ENCODE results near the gene MTA2. TPM values are rescaled to one million over a fixed set of nuclear protein-coding genes. Genes with fewer than 3 reads are reported as not detected.

Gene MTA2
- total RNA-seq, 4 donors from 2014 or later: 107 to 125 (median 110) TPM

DNA sequence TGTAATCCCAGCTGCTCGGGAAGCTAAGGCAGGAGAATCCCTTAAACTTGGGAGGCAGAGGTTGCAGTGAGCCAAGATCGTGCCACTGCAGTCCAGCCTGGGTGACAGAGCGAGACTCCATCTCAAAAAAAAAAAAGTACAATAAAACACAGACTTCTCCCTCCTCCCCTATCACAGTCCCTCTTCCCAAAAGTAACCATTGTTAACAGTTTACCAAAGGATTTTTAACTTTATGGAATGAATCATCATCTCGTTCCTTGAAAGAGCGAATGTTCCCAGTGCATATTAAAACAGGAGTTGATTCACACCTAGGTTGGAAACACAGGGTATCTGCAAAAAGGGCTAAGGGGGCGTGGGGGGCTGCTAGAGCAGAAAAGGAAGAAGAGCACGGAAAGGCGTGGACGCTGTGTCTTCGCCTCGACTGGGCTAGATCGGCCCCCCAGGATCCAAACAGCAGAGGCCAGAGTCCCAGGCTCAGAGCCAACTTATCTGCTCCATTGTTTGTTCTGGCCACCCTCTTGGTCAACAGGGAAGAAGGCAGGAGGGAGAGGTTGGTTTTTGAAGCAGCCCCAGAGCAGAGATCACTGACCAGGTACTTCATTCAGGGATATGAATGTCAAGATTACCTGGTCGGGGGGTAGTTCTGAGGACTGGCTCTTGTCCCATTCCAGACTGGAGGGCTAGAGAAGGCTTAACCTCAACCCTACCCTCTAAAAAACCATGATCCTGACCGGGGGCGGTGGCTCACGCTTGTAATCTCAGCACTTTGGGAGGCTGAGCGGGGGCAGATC lies 52.9 kb downstream of the MTA2 start:
- Histone ChIP-seq H3K4me1 (peaks cover 72% of the 10 kb centered on the region), H3K9me3 (no peaks in the 10 kb centered on the region), H3K36me3 (no peaks in the 10 kb centered on the region), H3K27ac (peak overlapping the region; percentile 98), H3K4me3 (peak overlapping the region; percentile 77), H3K27me3 (no peaks in the 10 kb centered on the region)
- no peak for DNase-seq (ENCODE audit: low spot score in 2 of 2)
- TF ChIP-seq POLR2A (IDR thresholded peaks at IDR 0.05) (no peak), POLR2AphosphoS5 (IDR thresholded peaks at IDR 0.05) (no peak), EP300 (IDR thresholded peaks at IDR 0.05) (no peak)
- TF ChIP-seq, protein P1, sequence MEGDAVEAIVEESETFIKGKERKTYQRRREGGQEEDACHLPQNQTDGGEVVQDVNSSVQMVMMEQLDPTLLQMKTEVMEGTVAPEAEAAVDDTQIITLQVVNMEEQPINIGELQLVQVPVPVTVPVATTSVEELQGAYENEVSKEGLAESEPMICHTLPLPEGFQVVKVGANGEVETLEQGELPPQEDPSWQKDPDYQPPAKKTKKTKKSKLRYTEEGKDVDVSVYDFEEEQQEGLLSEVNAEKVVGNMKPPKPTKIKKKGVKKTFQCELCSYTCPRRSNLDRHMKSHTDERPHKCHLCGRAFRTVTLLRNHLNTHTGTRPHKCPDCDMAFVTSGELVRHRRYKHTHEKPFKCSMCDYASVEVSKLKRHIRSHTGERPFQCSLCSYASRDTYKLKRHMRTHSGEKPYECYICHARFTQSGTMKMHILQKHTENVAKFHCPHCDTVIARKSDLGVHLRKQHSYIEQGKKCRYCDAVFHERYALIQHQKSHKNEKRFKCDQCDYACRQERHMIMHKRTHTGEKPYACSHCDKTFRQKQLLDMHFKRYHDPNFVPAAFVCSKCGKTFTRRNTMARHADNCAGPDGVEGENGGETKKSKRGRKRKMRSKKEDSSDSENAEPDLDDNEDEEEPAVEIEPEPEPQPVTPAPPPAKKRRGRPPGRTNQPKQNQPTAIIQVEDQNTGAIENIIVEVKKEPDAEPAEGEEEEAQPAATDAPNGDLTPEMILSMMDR (IDR thresholded peaks at IDR 0.05): no peak
- WGBS: 63% methylated on average over 17 of the region's 17 CpGs

DNA sequence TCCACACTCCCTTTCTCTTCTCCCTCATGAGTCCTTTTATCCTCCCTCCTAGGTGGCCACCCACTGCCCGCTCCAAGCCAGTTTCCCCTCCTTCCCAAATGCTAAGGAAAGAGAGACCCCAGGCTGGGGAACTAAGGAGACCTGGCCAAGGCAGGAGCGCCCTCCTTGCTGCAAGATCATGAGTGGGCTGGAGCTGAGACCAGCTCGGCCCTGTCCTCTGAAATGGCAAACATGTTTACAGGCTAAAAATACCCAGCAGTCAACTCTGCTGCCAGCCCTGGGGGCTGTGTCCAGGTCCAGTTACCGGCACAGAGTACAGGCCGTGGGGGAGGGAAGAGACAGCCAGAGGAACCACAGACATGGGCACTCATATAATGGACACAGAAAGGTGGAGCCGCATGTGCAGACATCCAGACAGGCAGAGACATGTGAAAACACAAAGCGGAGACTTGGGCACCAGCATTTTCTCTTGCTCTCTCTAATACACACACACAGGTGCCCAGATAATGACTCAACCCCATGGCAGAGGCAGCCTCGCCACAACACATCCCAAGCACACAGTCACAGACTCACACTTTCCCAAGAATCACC lies 53.9 kb downstream of the MTA2 start:
- DNase-seq (ENCODE audit: low spot score in 2 of 2): no peak

DNA sequence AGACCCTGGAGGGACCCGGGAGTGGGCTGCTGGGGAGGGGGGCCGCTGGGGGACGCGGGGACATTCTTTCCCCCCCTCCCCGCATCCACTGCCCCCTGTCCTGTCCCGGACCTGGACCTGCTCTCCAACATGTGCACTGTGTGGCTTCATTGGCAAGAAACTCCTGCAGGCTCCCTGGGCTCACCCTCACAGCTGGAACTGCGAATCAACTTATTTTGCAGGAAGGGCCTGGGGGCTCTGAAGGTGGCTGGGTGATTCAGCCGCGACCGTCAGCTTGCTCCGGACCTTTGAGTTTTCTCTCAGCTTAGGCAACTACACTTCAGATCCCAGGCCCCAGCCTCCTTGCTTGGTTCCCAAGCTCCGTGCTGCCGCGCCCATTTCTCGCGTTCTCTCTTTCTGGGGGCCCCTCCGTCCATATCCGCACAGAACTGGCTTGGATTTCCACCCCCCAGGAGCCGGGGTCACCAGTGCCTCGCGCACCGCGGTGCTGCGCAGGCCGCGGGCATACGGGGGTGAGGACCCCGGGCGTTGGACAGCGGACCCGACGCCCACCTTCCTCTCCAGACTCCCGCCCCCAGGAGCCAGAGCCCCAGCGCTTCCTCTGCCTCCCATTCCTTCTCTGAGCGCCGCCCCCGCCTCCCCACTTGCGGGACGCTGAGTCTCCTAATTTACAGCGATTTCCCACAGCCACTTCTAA lies 54.6 kb downstream of the MTA2 start:
- Histone ChIP-seq H3K4me1 (peaks cover 72% of the 10 kb centered on the region), H3K36me3 (no peaks in the 10 kb centered on the region), H3K27me3 (no peaks in the 10 kb centered on the region), H3K4me3 (peak overlapping the region; percentile 77), H3K27ac (peak overlapping the region; percentile 98), H3K9me3 (no peaks in the 10 kb centered on the region)
- DNase-seq (ENCODE audit: low spot score in 2 of 2): peak in 1 of 2 donors; percentile 80
- TF ChIP-seq EP300 (IDR thresholded peaks at IDR 0.05) (no peak), POLR2AphosphoS5 (IDR thresholded peaks at IDR 0.05) (no peak), POLR2A (IDR thresholded peaks at IDR 0.05) (no peak)
- TF ChIP-seq, protein P1 (IDR thresholded peaks at IDR 0.05): no peak
- WGBS: 3% methylated on average over 33 of the region's 40 CpGs

More for the DNA sequence above, 53.9 kb downstream of the MTA2 start:
- H3K27ac ChIP-seq: peak overlapping the region; percentile 98
- H3K9me3 ChIP-seq: no peaks in the 10 kb centered on the region
- peaks cover 72% of the 10 kb centered on the region for H3K4me1 ChIP-seq
- TF ChIP-seq, protein P1 (IDR thresholded peaks at IDR 0.05): no peak
- TF ChIP-seq POLR2AphosphoS5 (IDR thresholded peaks at IDR 0.05) (peak in 2 of 3 donors; percentile 24 to 30), POLR2A (IDR thresholded peaks at IDR 0.05) (no peak), EP300 (IDR thresholded peaks at IDR 0.05) (no peak)
- no peaks in the 10 kb centered on the region for H3K36me3 ChIP-seq
- H3K4me3 ChIP-seq: peak overlapping the region; percentile 77
- no peaks in the 10 kb centered on the region for H3K27me3 ChIP-seq
- 30% methylated on average over 8 of the region's 8 CpGs for WGBS

DNA sequence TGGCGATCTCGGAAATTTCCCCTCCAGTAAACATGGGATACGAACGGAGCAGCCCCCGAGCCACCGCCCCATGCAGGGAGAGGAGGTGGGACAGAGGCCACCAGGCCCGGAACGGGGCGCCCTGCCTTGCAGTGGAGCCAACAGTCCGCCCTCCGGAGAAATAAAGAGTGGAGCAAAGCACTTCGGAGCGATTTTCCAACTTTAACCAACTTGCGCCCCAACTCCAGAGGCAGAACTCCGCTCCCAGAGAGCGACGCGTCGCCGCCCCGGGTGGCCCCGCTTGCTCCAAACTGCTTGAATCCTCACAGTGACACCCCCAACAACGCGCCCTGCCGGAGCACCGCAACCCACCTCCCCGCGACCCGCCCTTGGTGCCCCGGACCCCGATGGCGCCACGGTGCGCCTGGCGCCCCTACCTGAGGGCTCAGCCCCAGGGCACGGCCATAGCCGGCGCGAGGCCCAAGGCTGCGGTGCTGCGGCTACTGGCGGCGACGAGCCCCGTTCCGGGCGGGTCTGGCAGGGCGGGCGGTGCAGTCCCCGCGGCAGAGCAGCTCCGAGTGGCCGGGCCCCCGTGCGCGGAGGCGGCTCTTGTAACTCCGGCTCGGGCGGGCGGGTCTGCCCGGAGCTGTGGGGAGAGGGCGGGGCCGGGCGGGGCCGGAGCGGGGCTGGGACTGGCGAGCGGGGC lies 55.3 kb downstream of the MTA2 start, which contains the start of gene AHNAK:
TSS of gene AHNAK (minus strand) at position 563 of the 685 bp plus-strand sequence. CDS start 10,708 bp downstream, outside the sequence.
- Histone ChIP-seq H3K4me1 (peaks cover 72% of the 10 kb centered on the region), H3K9me3 (no peaks in the 10 kb centered on the region), H3K27ac (peak within 1 kb of the TSS; percentile 98), H3K4me3 (peak within 1 kb of the TSS; percentile 77), H3K36me3 (no peaks in the 10 kb centered on the region), H3K27me3 (no peaks in the 10 kb centered on the region)
- TF ChIP-seq POLR2AphosphoS5 (IDR thresholded peaks at IDR 0.05) (peak in 2 of 3 donors; percentile 93 to 94), POLR2A (IDR thresholded peaks at IDR 0.05) (peak; percentile 75 to 90), EP300 (IDR thresholded peaks at IDR 0.05) (no peak)
- TF ChIP-seq, protein P1 (IDR thresholded peaks at IDR 0.05): no peak
- 0% methylated on average over 7 of the region's 69 CpGs for WGBS
- DNase-seq (ENCODE audit: low spot score in 2 of 2): peak; percentile 93 to 96

All from suprapubic skin (tissue), 4 donors.